Stimulated activated CD8-positive, alpha-beta memory T cell treated with anti-CD3 and anti-CD28 coated beads, Interleukin-15, amount 100 ng/mL, for 4 hours (primary cell): ENCODE data around the gene CRYGC.
"Not testable (repeated sequence)": the region's sequence is repeated elsewhere in the genome, so short reads cannot be mapped to it uniquely, and the experiment has no call there.

Experiments
- DNase-seq, 2 donors: peaks; one replicate each; pipeline ENCODE4 v3.0.0-alpha.2; 2020; ENCODE audit warnings: low read depth in 2 of 2

Gene CRYGC

GRCh38 chr2:208136716-208137094 lies 7.1 kb upstream of the CRYGC start:
- no peak for DNase-seq

DNA sequence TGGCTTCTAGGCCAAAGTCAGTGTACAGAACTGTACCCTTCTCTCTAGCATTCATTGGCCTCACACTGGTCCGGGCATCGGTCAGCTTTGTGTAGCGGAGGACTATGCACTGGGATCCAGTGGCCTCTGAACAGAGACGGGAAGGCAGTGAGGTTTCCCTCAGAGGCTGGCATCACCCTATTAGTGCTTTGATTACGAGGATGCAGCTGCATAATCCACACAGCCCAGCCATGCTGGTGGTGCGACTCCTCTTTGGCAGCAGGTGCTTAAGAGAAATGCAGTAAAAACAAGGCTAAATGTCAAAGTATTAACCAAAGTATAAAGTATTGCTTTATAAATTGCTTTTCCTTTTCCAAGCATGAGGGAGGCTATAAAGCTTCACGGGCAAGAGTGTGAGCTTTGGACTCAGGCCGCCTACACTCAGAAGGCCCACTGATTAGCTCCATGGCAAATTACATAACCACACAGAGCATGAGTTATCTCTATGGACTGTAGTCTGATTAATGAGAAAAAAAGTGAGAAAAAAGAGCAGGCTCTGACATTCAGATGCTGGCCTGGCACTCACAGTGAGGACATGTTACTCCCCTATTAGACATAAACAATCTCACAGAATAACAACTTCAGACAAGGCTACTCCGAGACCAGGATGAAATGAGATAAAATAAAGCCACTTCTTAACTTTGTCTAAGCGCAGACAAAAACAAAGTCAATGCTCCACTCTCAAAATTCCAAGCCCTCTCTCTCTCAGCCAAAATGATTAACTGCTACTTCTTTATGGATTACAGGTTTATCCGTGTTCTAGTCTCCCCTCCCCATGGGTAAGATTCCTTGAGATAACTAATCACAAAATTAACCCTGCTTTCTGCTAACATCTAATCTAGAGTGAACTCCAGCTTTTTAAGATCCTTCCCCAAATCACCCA lies 6.4 kb upstream of the CRYGC start:
- no peak for DNase-seq

DNA sequence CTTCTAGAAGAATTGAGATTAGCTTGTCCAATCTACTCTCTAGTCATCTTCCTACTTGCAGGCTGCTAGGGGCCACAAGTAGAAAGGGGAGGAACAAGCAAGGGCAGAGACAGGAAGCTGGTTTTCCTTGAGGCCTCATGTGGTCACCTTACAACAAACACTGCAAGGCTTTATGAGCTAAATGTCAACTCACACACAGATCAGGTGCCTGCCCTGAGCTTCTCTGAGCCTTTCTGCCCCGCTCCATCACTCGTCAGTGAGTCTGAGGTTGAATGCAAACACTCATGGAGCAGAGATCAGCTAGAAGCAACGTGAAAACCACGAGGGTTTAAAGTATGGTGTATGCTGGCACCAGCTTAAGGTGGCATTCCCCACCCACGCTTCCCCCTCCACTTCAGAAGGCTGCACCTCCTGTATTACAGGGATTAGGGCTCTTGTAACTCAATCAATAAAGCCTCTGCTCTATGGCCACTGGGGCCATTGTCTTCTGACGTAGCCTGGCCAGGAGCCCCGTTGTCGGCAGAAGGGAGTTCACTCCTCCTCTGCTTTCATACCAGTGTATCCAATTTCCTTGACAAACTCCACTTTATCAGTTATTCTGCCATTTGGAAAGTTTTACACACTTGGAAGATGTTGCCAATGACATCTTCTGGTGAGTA lies 5.4 kb upstream of the CRYGC start:
- no peak for DNase-seq

DNA sequence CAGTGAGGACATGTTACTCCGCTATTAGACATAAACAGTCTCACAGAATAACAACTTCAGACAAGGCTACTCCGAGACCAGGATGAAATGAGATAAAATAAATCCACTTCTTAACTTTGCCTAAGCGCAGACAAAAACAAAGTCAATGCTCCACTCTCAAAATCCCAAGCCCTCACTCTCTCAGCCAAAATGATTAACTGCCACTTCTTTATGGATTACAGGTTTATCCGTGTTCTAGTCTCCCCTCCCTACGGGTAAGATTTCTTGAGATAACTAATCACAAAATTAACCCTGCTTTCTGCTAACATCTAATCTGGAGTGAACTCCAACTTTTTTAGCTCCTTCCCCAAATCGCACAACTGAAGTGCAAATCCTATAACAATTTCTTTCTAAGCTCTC lies 1.1 kb upstream of the CRYGC start:
- DNase-seq = no peak

GRCh38 chr2:208128136-208128535 lies 1.5 kb downstream of the CRYGC start:
- no peak for DNase-seq

DNA sequence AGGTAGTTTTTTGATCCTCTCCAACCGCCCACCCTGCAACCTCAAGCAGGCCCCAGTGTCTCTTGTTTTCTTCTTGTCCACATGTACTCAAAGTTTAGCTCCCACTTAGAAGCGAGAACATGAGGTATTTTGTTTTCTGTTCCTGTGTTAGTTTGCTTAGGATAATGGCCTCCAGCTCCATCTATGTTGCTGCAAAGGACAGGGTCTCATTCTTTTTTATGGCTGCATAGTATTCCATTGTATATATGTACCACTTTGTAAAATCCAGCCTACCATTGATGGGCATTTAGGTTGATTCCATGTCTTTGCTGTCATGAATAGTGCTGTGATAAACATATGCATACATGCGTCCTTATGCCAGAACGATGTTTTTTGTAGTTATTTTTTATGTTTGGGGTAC lies 2.5 kb downstream of the CRYGC start:
- no peak for DNase-seq

DNA sequence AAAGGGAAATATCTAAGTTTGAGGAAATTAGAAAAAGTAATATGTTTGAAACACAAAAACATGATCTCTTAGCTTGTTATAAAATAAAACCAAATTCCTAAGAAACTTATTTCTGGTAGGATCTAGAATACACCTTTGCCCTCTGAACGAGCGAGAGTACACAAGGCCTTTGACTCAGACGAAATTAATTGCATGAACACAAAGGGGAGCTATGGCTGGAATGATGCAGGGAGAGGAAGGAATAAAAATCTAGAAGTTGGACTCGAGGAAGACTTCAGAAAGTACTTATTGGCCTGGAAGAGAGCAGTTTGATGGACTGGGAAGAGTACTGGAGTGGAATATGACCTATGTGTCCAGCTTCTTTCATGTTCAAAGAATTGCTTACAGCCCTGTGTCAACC lies 4.4 kb downstream of the CRYGC start:
- no peak for DNase-seq

DNA sequence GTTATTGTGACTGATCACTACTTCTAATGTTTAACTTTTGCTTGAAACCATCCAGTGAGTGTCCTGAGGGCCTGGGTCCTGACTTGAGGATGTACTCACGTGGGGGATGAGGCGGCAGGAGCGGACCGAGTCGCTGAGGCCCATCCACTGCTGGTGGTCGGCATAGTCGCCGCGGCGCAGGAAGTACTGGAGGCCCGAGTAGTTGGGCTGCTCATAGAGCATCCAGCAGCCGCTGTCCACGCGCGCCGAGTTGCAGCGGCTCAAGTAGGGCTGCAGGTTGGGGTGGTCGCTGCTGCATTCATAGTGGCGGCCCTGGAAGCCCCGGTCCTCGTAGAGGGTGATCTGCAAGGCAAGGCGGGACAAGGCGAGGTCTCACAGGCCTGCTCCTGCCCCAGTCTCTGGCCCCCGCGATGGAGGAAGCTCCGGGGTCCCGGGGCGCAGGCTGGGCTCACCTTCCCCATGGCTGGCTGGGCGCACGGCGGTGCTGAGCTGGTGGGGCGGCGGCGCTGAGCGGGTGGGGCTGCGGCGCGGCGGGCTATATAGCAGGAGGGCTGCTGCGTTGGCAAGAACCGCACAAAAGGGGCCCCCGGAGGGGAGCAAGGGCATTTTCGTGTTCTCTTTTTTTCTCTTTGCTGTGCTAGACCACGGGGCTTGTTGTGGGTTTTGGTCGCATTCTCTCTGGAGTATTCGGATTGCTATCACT lies 5.5 kb downstream of the CRYGC start, which contains the start of gene CRYGD:
Gene CRYGD, minus strand, starts transcription at position 512 of the 703 bp plus-strand sequence. Its CDS starts 51 bp downstream, at position 461.
- DNase-seq = not testable (repeated sequence)

- DNase-seq = no peak
These were observed 7.4 kb downstream of the CRYGC start for GRCh38 chr2:208122248-208122647.

GRCh38 chr2:208118918-208119317 lies 10.7 kb downstream of the CRYGC start:
- DNase-seq = no peak

DNA sequence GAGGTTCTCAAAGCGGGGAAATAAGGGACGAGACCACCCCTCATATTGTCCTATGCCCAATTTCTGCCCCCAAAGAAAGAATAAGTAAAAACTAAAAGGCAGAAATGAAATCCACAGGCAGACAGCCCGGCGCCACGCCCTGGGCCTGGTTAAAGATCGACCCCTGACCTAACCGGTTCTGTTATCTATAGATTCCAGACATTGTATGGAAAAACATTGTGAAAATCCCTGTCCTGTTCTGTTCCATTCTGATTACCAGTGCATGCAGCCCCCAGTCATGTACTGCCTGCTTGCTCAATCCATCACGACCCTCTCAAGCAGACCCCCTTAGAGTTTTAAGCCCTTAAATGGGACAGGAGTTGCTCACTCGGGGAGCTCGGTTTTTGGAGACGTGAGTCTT lies 12.2 kb downstream of the CRYGC start:
- not testable (repeated sequence) for DNase-seq

- DNase-seq = no peak
These were observed 16.7 kb downstream of the CRYGC start for GRCh38 chr2:208112969-208113368.

DNA sequence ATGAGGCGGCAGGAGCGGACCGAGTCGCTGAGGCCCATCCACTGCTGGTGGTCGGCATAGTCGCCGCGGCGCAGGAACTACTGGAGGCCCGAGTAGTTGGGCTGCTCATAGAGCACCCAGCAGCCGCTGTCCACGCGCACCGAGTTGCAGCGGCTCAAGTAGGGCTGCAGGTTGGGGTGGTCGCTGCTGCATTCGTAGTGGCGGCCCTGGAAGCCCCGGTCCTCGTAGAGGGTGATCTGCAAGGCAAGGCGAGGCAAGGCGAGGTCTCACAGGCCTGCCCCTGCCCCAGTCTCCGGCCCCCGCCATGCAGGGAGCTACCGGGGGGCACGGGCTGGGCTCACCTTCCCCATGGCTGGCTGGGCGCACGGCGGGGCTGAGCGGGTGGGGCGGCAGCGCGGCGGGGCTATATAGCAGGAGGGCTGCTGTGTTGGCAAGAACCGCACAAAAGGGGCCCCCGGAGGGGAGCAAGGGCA lies 17.3 kb downstream of the CRYGC start:
- DNase-seq = not testable (repeated sequence)

DNA sequence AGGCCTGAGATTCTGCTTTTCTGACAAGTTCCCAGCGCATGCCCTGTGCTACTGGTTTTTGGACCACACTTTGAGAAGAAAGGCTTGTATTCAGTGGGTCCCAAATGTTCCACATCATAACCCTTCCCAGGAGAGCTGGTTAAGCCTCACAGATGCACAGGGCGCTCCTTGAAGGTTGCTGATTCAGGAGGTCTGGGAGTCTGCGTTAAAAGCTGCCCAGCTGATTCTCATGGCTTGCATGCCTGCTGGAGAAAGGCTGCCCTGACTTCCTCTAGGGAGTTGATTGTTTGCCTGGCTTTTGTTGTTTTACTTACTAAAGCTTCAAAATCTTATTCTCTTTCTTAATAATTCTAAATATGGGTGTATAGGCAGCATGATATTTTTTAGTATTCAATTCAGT lies 26.0 kb downstream of the CRYGC start:
- no peak for DNase-seq

DNA sequence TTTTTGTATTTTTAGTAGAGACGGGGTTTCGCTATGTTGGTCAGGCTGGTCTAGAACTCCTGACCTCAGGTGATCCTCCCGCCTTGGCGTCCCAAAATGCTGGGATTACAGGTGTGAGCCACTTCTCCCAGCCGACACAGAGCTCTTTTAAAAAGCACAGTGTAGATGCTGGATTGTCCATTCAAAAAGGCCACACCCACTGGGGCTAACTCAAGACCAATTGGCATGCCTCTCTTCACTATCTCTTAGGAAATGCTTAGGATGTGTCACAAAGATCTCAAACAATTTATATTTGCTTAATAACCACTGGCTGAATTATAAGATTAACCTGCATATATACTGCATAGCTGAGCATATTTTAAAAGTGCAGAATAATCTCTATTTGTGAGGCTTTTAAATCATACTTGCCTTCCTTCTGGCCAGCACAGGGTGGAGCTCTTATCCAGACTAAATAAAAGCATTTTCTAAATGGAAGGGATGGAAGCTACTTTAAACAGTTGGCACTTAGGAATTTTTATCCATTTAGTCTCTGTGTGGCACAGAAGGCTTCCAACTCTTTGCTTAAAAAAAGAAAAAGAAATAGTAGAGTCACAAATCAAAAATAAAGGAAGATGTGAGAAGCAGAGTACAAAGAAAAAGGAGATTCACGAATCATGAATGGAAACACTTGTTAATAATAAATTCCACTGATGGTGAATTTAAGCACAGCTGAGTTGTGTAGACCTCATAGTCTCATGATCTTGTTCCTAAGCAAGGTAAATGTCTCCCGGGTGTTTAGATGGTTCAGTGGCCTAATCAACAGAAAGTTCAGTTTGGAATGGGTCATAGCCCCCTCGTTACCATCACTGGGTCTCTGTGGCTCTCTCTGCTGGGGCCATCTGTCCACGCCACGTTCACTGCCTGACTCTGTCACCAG lies 27.7 kb downstream of the CRYGC start:
- no peak for DNase-seq

DNA sequence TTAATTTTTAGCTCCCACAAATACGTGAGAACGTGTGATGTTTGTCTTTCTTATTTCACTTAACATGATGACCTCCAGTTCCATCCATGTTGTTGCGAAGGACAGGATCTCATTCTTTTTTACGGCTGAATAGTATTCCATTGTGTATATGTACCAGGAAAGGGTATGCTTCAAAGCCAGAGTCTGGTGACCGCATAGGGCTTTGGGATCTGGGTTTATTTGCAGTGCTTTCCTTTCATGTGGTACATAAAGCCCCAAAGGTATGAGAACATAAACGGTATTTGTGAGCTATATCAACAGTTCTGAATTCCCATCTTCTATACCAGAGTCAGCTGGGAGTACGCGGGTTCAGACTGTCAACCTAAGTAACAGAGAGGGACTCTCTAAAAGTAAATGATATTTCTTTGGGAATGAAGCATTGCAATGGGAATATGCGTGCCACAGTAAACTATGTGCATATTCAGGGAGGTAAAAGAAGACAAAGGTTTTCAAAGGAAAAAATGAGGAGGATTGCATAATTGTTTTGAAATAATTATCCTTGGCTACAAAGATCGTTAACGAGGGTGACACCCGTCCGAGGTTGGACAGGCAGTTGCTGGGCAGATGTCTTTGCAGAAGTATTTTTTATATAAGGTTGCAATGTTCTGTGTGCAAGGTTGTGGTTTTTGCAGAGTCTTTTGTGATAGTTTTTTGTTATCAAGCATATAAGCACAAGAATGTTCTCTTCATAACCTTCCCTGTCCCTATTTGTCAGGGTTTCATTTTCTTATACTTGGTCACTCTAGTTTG lies 29.8 kb downstream of the CRYGC start:
- no peak for DNase-seq

- not testable (repeated sequence) for DNase-seq
These were observed 30.9 kb downstream of the CRYGC start for GRCh38 chr2:208098701-208099100.

- DNase-seq = no peak
These were observed 31.4 kb downstream of the CRYGC start for GRCh38 chr2:208098267-208098666.

- DNase-seq = no peak
These were observed 31.8 kb downstream of the CRYGC start for GRCh38 chr2:208097801-208098200.

DNA sequence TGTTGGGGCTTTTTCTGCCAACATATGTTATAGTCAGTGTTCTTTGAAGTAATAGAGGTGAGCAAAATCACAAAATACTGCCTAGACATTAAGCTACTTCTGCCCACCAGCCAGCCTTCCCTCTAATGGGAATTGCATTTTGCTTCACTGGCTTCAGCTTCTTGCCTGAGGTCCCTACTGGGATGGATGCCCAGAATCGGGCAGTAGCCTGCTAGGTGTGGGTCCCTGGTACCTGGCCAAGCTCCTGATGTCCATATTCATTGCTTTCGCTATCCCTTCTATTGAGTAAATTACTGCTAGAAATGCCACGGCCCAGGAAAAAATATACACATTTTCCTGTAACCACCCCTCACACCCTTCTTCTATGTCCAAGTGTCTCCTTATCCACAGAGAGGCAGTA lies 32.3 kb downstream of the CRYGC start:
- no peak for DNase-seq
